H1 (cell line): ENCODE data around the gene EPS8. TPM values are rescaled to one million over a fixed set of nuclear protein-coding genes. Genes with fewer than 3 reads are reported as not detected.

ENCODE experiments used
- CTCF ChIA-PET: fragments of 300-600 bp; sonication (Branson Sonifier 250); formaldehyde crosslinking; loops from one replicate; lab custom pipeline; 2021; ENCODE audit not compliant: partially characterized antibody; lab: Charles Lee
- POLR2A ChIA-PET: fragments of 300-600 bp; sonication (Branson Sonifier 250); formaldehyde crosslinking; loops from one replicate; lab custom pipeline; 2021; ENCODE audit warnings: inconsistent platforms; ENCODE audit not compliant: partially characterized antibody; lab: Charles Lee
- DNase-seq, 2 experiments: peaks; one replicate each; pipeline versions ENCODE4 v3.0.0 to v3.0.0-alpha.2; 2010 to 2022; ENCODE audit warnings: low spot score in 2 of 2, low read depth in 1 of 2, mixed read lengths in 1 of 2
- FAIRE-seq: peaks from 2 replicates; lab custom pipeline; 2011; peaks lifted over from hg19 to GRCh38; lab: Jason Lieb, UNC
- H2AFZ ChIP-seq: 2 replicates; pipeline ENCODE4 v1.8.1; 2012; ENCODE audit warnings: low read length, inconsistent platforms
- H2AK5ac ChIP-seq: 2 replicates; pipeline ENCODE4 v1.6.1; 2013; ENCODE audit warnings: low read depth, low read length
- H2BK120ac ChIP-seq: replicated peaks from 2 replicates; pipeline ENCODE3; 2013; ENCODE audit warnings: low read depth, low read length, inconsistent platforms
- H2BK12ac ChIP-seq: 2 replicates; pipeline ENCODE4 v1.6.1; 2013; ENCODE audit warnings: low read depth, low read length
- H2BK15ac ChIP-seq: 2 replicates; pipeline ENCODE4 v1.6.1; 2013; ENCODE audit warnings: low read length
- H2BK20ac ChIP-seq: 2 replicates; pipeline ENCODE4 v1.6.1; 2013; ENCODE audit warnings: low read length
- H2BK5ac ChIP-seq: 2 replicates; pipeline ENCODE4 v1.6.1; 2013; ENCODE audit warnings: low read depth, low read length
- H3K14ac ChIP-seq: 2 replicates; pipeline ENCODE4 v1.6.1; 2013; ENCODE audit warnings: inconsistent platforms; ENCODE audit not compliant: insufficient read length
- H3K18ac ChIP-seq: 2 replicates; pipeline ENCODE4 v1.6.1; 2013; ENCODE audit warnings: low read length; ENCODE audit errors: extremely low read depth
- H3K23ac ChIP-seq: 2 replicates; pipeline ENCODE4 v1.6.1; 2013; ENCODE audit warnings: inconsistent platforms; ENCODE audit not compliant: insufficient read length
- H3K23me2 ChIP-seq: 2 replicates; pipeline ENCODE4 v1.6.1; 2013; ENCODE audit warnings: low read depth, low read length
- H3K27ac ChIP-seq: 2 replicates; pipeline ENCODE4 v1.6.1; 2011; ENCODE audit warnings: low read depth, low read length, inconsistent platforms
- H3K27me3 ChIP-seq, 4 experiments: replicated peaks in 1 of 4; 1 replicate in 1 of 4; 2 replicates in 3 of 4; pipeline versions ENCODE4 v1.6.1 to v1.8.1; 2011 to 2013; ENCODE audit warnings: low read length in 3 of 4, mild to moderate bottlenecking in 3 of 4, inconsistent platforms in 2 of 4, mixed read lengths in 2 of 4, moderate library complexity in 1 of 4; ENCODE audit not compliant: control insufficient read depth in 3 of 4, insufficient read depth in 3 of 4; ENCODE audit errors: extremely low read depth in 1 of 4
- H3K36me3 ChIP-seq, 4 experiments: 2 replicates each; pipeline versions ENCODE4 v1.6.1 to v1.8.1; 2011 to 2013; ENCODE audit warnings: mild to moderate bottlenecking in 4 of 4, low read length in 3 of 4, moderate library complexity in 2 of 4, control low read depth in 1 of 4, inconsistent platforms in 1 of 4; ENCODE audit not compliant: insufficient read depth in 4 of 4, control insufficient read depth in 2 of 4
- H3K4ac ChIP-seq: replicated peaks from 2 replicates; pipeline ENCODE3; 2013; ENCODE audit warnings: low read length, low read depth, mixed read lengths, inconsistent platforms; ENCODE audit not compliant: insufficient read length
- H3K4me1 ChIP-seq, 4 experiments: replicated peaks in 1 of 4; 1 replicate in 1 of 4; 2 replicates in 3 of 4; pipeline versions ENCODE4 v1.6.1 to v1.8.1; 2011 to 2013; ENCODE audit warnings: low read length in 3 of 4, inconsistent platforms in 2 of 4, mixed read lengths in 1 of 4; ENCODE audit not compliant: insufficient read depth in 4 of 4, control insufficient read depth in 3 of 4
- H3K4me2 ChIP-seq, 2 experiments: 2 replicates each; pipeline versions ENCODE4 v1.6.1 to v1.8.1; 2011 to 2013; ENCODE audit warnings: low read depth in 2 of 2, low read length in 2 of 2, control low read depth in 1 of 2, inconsistent platforms in 1 of 2, mild to moderate bottlenecking in 1 of 2; ENCODE audit not compliant: insufficient read depth in 1 of 2
- H3K4me3 ChIP-seq, 4 experiments: fragments of 200-600, 300-600 bp in 1 of 4; sonication (generic), shearing (Covaris generic), sonication (Bioruptor Twin) in 1 of 4; 2 replicates each; pipeline versions ENCODE4 v1.5.1 to v1.8.1; 2011 to 2016; ENCODE audit warnings: low read length in 4 of 4, low read depth in 3 of 4, control low read depth in 2 of 4, inconsistent platforms in 2 of 4, mild to moderate bottlenecking in 2 of 4, mixed read lengths in 1 of 4, moderate library complexity in 1 of 4; ENCODE audit not compliant: insufficient read depth in 2 of 4; ENCODE audit errors: extremely low read depth in 1 of 4
- H3K56ac ChIP-seq: replicated peaks from 2 replicates; pipeline ENCODE3; 2013; ENCODE audit warnings: low read depth, mild to moderate bottlenecking, mixed read lengths, low read length, inconsistent platforms; ENCODE audit not compliant: insufficient read length
- H3K79me1 ChIP-seq: 2 replicates; pipeline ENCODE4 v1.6.1; 2013; ENCODE audit warnings: low read depth, low read length, control low read depth
- H3K79me2 ChIP-seq, 2 experiments: 2 replicates each; pipeline versions ENCODE4 v1.6.1 to v1.8.1; 2012 to 2013; ENCODE audit warnings: low read length in 2 of 2, mild to moderate bottlenecking in 2 of 2, inconsistent platforms in 1 of 2; ENCODE audit not compliant: insufficient read depth in 2 of 2, control insufficient read depth in 1 of 2
- H3K9ac ChIP-seq, 4 experiments: replicated peaks in 1 of 4; 1 replicate in 1 of 4; 2 replicates in 3 of 4; pipeline versions ENCODE4 v1.6.1 to v1.8.1; 2011 to 2013; ENCODE audit warnings: low read depth in 3 of 4, low read length in 3 of 4, control low read depth in 2 of 4, mild to moderate bottlenecking in 2 of 4, moderate library complexity in 2 of 4, inconsistent platforms in 1 of 4; ENCODE audit errors: extremely low read depth in 1 of 4
- H3K9me3 ChIP-seq, 2 experiments: 2 replicates each; pipeline versions ENCODE4 v1.6.1 to v1.8.1; 2012 to 2013; ENCODE audit warnings: mild to moderate bottlenecking in 2 of 2, moderate library complexity in 2 of 2, control low read depth in 1 of 2, inconsistent platforms in 1 of 2, low read depth in 1 of 2, low read length in 1 of 2, mixed read lengths in 1 of 2; ENCODE audit not compliant: insufficient read depth in 2 of 2
- H4K20me1 ChIP-seq, 2 experiments: replicated peaks in 1 of 2; 2 replicates each; pipeline versions ENCODE3 to v1.8.1; 2011 to 2013; ENCODE audit warnings: inconsistent platforms in 2 of 2, low read length in 2 of 2, mild to moderate bottlenecking in 1 of 2; ENCODE audit not compliant: insufficient read depth in 2 of 2, control insufficient read depth in 1 of 2
- H4K5ac ChIP-seq: 2 replicates; pipeline ENCODE4 v1.6.1; 2013; ENCODE audit warnings: low read length, low read depth, mixed read lengths, inconsistent platforms; ENCODE audit not compliant: insufficient read length
- H4K8ac ChIP-seq: 2 replicates; pipeline ENCODE4 v1.8.0; 2013; ENCODE audit warnings: mild to moderate bottlenecking, moderate library complexity, low read length, inconsistent platforms; ENCODE audit not compliant: insufficient read depth; ENCODE audit errors: extremely low read depth
- H4K91ac ChIP-seq: replicated peaks from 2 replicates; pipeline ENCODE3; 2013; ENCODE audit warnings: low read length, mixed read lengths, inconsistent platforms; ENCODE audit not compliant: insufficient read length
- CBX5 ChIP-seq: fragments of 300-800, 300-1000 bp; sonication (generic); IDR thresholded peaks from 2 replicates; pipeline ENCODE4 v1.7.1; 2016; ENCODE audit warnings: antibody characterized with exemption, low read length, low read depth
- GTF2F1 ChIP-seq: IDR thresholded peaks from 2 replicates; pipeline ENCODE4 v1.6.1; 2012; ENCODE audit warnings: low read depth, low read length, improper control_type of control experiment, borderline replicate concordance
- HDAC6 ChIP-seq: IDR thresholded peaks from one replicate; pipeline ENCODE4 v1.7.1; 2012; ENCODE audit warnings: low read depth, mild to moderate bottlenecking, inconsistent platforms, low read length, moderate library complexity
- WGBS, 2 experiments: shearing (Covaris generic) in 1 of 2; methylation state at CpG; one replicate each; pipeline versions ENCODE4 v1.1.6 to v1.1.7; 2013 to 2015; ENCODE audit warnings: low lambda C conversion rate in 2 of 2, mixed read lengths in 2 of 2, inconsistent platforms in 1 of 2, low coverage in 1 of 2, missing lambda C conversion rate in 1 of 2; ENCODE audit not compliant: insufficient replicate concordance in 2 of 2, insufficient coverage in 1 of 2, insufficient read length in 1 of 2; ENCODE audit errors: extremely low coverage in 1 of 2, missing lambda C conversion rate in 1 of 2; 5-methylcytosine and 5-hydroxymethylcytosine counted together
- polyA plus RNA-seq, 7 experiments: library from polyadenylated mRNA; depleted of rRNA in 3 of 7; stranded (reverse) in 5 of 7; unstranded in 2 of 7; fragments of >200 nt in 5 of 7; fragments of 200-250 nt in 2 of 7; gene quantifications; 1 replicate in 5 of 7; 2 replicates in 1 of 7; 4 replicates in 1 of 7; pipeline versions ENCODE4 v1.2.1 to v1.2.3, GENCODE V29; 2011 to 2013; ENCODE audit warnings: missing spikeins in 2 of 7, mixed read lengths in 2 of 7
- total RNA-seq: library from RNA; stranded (reverse); fragmentation: NEBNext Ultra II Directional; extraction: Animal tissue kit (Norgen Biotek cat#: 25700); gene quantifications from 2 replicates; pipeline ENCODE4 v1.2.1, GENCODE V29; 2021

EPS8 gene
- total and polyA plus RNA-seq, 2 of the 8 experiments (the other 6 are each of a cell fraction or from before 2014, with no cell fraction given), result 3.0 to 4.6 TPM

DNA sequence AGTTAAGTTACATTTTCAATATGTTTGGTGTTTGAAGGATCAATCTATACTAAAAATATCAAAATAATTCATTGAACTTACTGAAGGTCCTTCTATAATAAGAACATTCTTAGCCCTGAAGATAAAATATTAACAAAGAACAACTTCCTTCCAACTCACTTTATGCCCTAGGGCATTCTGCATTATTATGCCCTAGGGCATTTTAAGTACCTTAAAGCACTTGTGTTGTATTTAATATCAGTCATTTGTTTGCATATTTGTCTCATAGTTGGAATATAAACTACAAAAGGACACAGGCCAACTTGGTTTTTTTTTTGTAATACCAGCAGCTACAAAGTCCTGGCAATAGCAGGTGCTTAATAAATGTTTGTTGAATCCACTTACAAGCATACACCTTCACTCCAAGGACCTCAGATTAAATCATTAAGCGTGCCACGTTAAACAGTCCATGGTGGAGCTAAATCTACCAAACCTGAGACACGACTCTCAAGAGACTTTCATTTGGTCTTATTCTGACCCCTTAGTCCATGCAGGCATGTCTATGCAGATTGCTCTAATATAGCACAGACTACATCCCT lies 50.7 kb downstream of the EPS8 start:
- Histone ChIP-seq H3K4ac (no peak overlapping the region), H4K5ac (no peak overlapping the region), H3K56ac (no peak overlapping the region), H3K4me2 (no peak overlapping the region), H2BK12ac (no peak overlapping the region), H4K91ac (no peak overlapping the region), H3K79me2 (no peaks in the 10 kb centered on the region), H3K18ac (no peak overlapping the region), H3K79me1 (no peaks in the 10 kb centered on the region), H3K36me3 (no peaks in the 10 kb centered on the region), H2AK5ac (no peak overlapping the region), H2BK5ac (no peak overlapping the region), H4K20me1 (no peaks in the 10 kb centered on the region), H3K14ac (no peak overlapping the region), H2BK15ac (no peak overlapping the region), H3K4me3 (no peak overlapping the region), H2AFZ (no peak overlapping the region), H2BK20ac (no peak overlapping the region), H3K23me2 (no peaks in the 10 kb centered on the region), H3K27ac (no peak overlapping the region), H3K4me1 (no peaks in the 10 kb centered on the region), H3K9ac (no peak overlapping the region), H3K9me3 (no peaks in the 10 kb centered on the region), H3K23ac (no peak overlapping the region), H3K27me3 (no peaks in the 10 kb centered on the region), H4K8ac (no peak overlapping the region), H2BK120ac (no peak overlapping the region)
- ChIA-PET CTCF (no interaction called here), POLR2A (no interaction called here)
- TF ChIP-seq GTF2F1 (no peak), CBX5 (no peak), HDAC6 (no peak)
- 94% methylated on average over 3 of the region's 3 CpGs; no CpG with 5 or more reads in 1 of the 2 experiments for WGBS, 2 experiments
- FAIRE-seq (no peak), DNase-seq (no peak)
